Liver (tissue), 9 donors: ENCODE measurements around the gene RNFT2. TPM values are rescaled to one million over a fixed set of nuclear protein-coding genes. Genes with fewer than 3 reads are reported as not detected.

Experiments used
- DNase-seq: peaks from one replicate; pipeline ENCODE4 v3.0.0-alpha.2; 2017; ENCODE audit warnings: low spot score
- H3K27ac ChIP-seq, 2 donors: one replicate each; pipeline ENCODE4 v1.7.0; 2013; ENCODE audit warnings: inconsistent platforms in 2 of 2, low read length in 2 of 2, control low read depth in 1 of 2, low read depth in 1 of 2, mild to moderate bottlenecking in 1 of 2
- H3K27me3 ChIP-seq, 4 donors: one replicate each; pipeline versions ENCODE4 v1.6.1 to v1.7.0; 2013; ENCODE audit warnings: low read length in 3 of 4, inconsistent platforms in 1 of 4, mild to moderate bottlenecking in 1 of 4, moderate library complexity in 1 of 4; ENCODE audit not compliant: control insufficient read depth in 4 of 4, insufficient read depth in 4 of 4
- H3K36me3 ChIP-seq, 4 donors: one replicate each; pipeline versions ENCODE4 v1.6.1 to v1.7.0; 2013; ENCODE audit warnings: low read length in 3 of 4, mild to moderate bottlenecking in 3 of 4, low read depth in 1 of 4, moderate library complexity in 1 of 4; ENCODE audit not compliant: control insufficient read depth in 4 of 4, insufficient read depth in 3 of 4
- H3K4me1 ChIP-seq, 4 donors: one replicate each; pipeline versions ENCODE4 v1.6.1 to v1.7.0; 2013; ENCODE audit warnings: low read length in 3 of 4, mild to moderate bottlenecking in 3 of 4, moderate library complexity in 1 of 4; ENCODE audit not compliant: control insufficient read depth in 4 of 4, insufficient read depth in 4 of 4
- H3K4me3 ChIP-seq, 3 donors: one replicate each; pipeline versions ENCODE4 v1.6.1 to v1.7.0; 2013; ENCODE audit warnings: low read length in 3 of 3, control low read depth in 1 of 3, low read depth in 1 of 3, mild to moderate bottlenecking in 1 of 3
- H3K9ac ChIP-seq, 2 donors: one replicate each; pipeline ENCODE4 v1.7.0; 2013; ENCODE audit warnings: low read length in 2 of 2, mild to moderate bottlenecking in 2 of 2, moderate library complexity in 2 of 2, control low read depth in 1 of 2, low read depth in 1 of 2
- H3K9me3 ChIP-seq, 4 donors: one replicate each; pipeline versions ENCODE4 v1.6.1 to v1.7.0; 2013; ENCODE audit warnings: low read length in 3 of 4; ENCODE audit not compliant: control insufficient read depth in 4 of 4
- ATF3 ChIP-seq: IDR thresholded peaks from 2 replicates; pipeline ENCODE4 v1.6.1; 2016; ENCODE audit warnings: antibody characterized with exemption
- CTCF ChIP-seq: fragments of 150-350 bp; IDR thresholded peaks from 2 replicates; pipeline ENCODE4 v1.5.1; 2017; ENCODE audit warnings: improper control_type of control experiment, low read depth, low read length; ENCODE audit not compliant: missing input control
- EGR1 ChIP-seq, 2 donors: IDR thresholded peaks; 2 replicates each; pipeline ENCODE4 v1.6.1; 2016 to 2018; ENCODE audit warnings: antibody characterized with exemption in 2 of 2, low read depth in 2 of 2
- FOXA1 ChIP-seq: IDR thresholded peaks from 2 replicates; pipeline ENCODE4 v1.6.1; 2016; ENCODE audit warnings: antibody characterized with exemption
- FOXA2 ChIP-seq: IDR thresholded peaks from 2 replicates; pipeline ENCODE4 v1.6.1; 2016; ENCODE audit warnings: antibody characterized with exemption
- GABPA ChIP-seq, 2 donors: IDR thresholded peaks in 1 of 2; conservative IDR thresholded peaks in 1 of 2; 2 replicates each; pipeline ENCODE4 v1.6.1; 2016; ENCODE audit warnings: antibody characterized with exemption in 2 of 2, mild to moderate bottlenecking in 1 of 2, moderate library complexity in 1 of 2
- HNF4G ChIP-seq: IDR thresholded peaks from 2 replicates; pipeline ENCODE4 v1.6.1; 2016; ENCODE audit warnings: antibody characterized with exemption
- JUND ChIP-seq, 2 donors: IDR thresholded peaks; 2 replicates each; pipeline ENCODE4 v1.6.1; 2016; ENCODE audit warnings: antibody characterized with exemption in 2 of 2
- MAX ChIP-seq: IDR thresholded peaks from 2 replicates; pipeline ENCODE4 v1.6.1; 2016; ENCODE audit warnings: antibody characterized with exemption
- NR2F2 ChIP-seq: IDR thresholded peaks from 2 replicates; pipeline ENCODE4 v1.6.1; 2016; ENCODE audit warnings: antibody characterized with exemption
- RAD21 ChIP-seq, 2 donors: IDR thresholded peaks; 2 replicates each; pipeline ENCODE4 v1.6.1; 2016; ENCODE audit warnings: antibody characterized with exemption in 2 of 2, mild to moderate bottlenecking in 2 of 2
- REST ChIP-seq: IDR thresholded peaks from 2 replicates; pipeline ENCODE4 v1.6.1; 2016; ENCODE audit warnings: antibody characterized with exemption, mild to moderate bottlenecking
- SP1 ChIP-seq: IDR thresholded peaks from 2 replicates; pipeline ENCODE4 v1.6.1; 2018; ENCODE audit warnings: antibody characterized with exemption, mild to moderate bottlenecking
- TAF1 ChIP-seq: conservative IDR thresholded peaks from 2 replicates; pipeline ENCODE4 v1.6.1; 2016; ENCODE audit warnings: antibody characterized with exemption, mild to moderate bottlenecking
- YY1 ChIP-seq: IDR thresholded peaks from 2 replicates; pipeline ENCODE4 v1.6.1; 2016; ENCODE audit warnings: antibody characterized with exemption, mild to moderate bottlenecking
- ZBTB33 ChIP-seq: IDR thresholded peaks from 2 replicates; pipeline ENCODE4 v1.6.1; 2016; ENCODE audit warnings: antibody characterized with exemption
- WGBS: extraction: QIAGEN DNeasy Blood & Tissue Kit; methylation state at CpG from one replicate; pipeline ENCODE4 v1.1.7; 2013; 5-methylcytosine and 5-hydroxymethylcytosine counted together
- polyA plus RNA-seq, 2 donors: library from polyadenylated mRNA; stranded (reverse) in 1 of 2; unstranded in 1 of 2; fragments of 200-250 nt in 1 of 2; fragments of >200 nt in 1 of 2; fragmentation: Nextera tagmentation in 1 of 2; extraction: Ambion mirVana in 1 of 2; gene quantifications; one replicate each; pipeline versions ENCODE4 v1.2.1 to v1.2.3, GENCODE V29; 2013 to 2015
- total RNA-seq, 2 donors: library from RNA; depleted of rRNA; stranded (reverse); fragments of >200 nt; gene quantifications; one replicate each; pipeline ENCODE4 v1.2.3, GENCODE V29; 2014
- donor health status: healthy.
- donor health status: healthy.
- donor health status: healthy.
- donor health status: healthy.
- donor health status: healthy.

RNFT2 gene
- total and polyA plus RNA-seq, 4 donors, result 0.13 to 1.4 (median 0.19) TPM

- no peak for DNase-seq
- Histone ChIP-seq H3K27me3 (no peaks in the 10 kb centered on the region), H3K4me1 (peaks cover 0 to 10% (median 3%) of the 10 kb centered on the region in 4 donors), H3K27ac (no peak overlapping the region), H3K9me3 (peaks cover 0 to 7% (median 3%) of the 10 kb centered on the region in 4 donors), H3K36me3 (no peaks in the 10 kb centered on the region), H3K4me3 (no peak overlapping the region), H3K9ac (no peak overlapping the region)
- 87% methylated on average over 10 of the region's 10 CpGs for WGBS
- TF ChIP-seq YY1, result no peak
- TF ChIP-seq SP1, result no peak
- TF ChIP-seq MAX, result no peak
- TF ChIP-seq JUND (IDR thresholded peaks at IDR 0.05), result no peak
- no peak for TF ChIP-seq GABPA (IDR thresholded peaks at IDR 0.05 in 1 of 2, conservative IDR thresholded peaks at IDR 0.05 in 1 of 2)
- no peak for TF ChIP-seq ATF3
- TF ChIP-seq NR2F2, result no peak
- no peak for TF ChIP-seq REST
These were observed 82.0 kb downstream of the RNFT2 start for GRCh38 chr12:116820064-116820656.

- Histone ChIP-seq H3K27me3 (no peaks in the 10 kb centered on the region), H3K27ac (no peak overlapping the region), H3K36me3 (no peaks in the 10 kb centered on the region), H3K4me3 (no peak overlapping the region), H3K4me1 (peaks cover 0 to 10% (median 3%) of the 10 kb centered on the region in 4 donors), H3K9ac (no peak overlapping the region), H3K9me3 (peaks cover 0 to 8% (median 4%) of the 10 kb centered on the region in 4 donors)
- DNase-seq, result no peak
- WGBS, result 80% methylated on average over 8 of the region's 8 CpGs
- no peak for TF ChIP-seq YY1
- no peak for TF ChIP-seq ZBTB33
- TF ChIP-seq GABPA (IDR thresholded peaks at IDR 0.05 in 1 of 2, conservative IDR thresholded peaks at IDR 0.05 in 1 of 2), result no peak
- TF ChIP-seq HNF4G, result no peak
- no peak for TF ChIP-seq REST
- no peak for TF ChIP-seq NR2F2
- no peak for TF ChIP-seq SP1
- TF ChIP-seq MAX, result no peak
- no peak for TF ChIP-seq CTCF
- no peak for TF ChIP-seq EGR1 (IDR thresholded peaks at IDR 0.05; ENCODE audit: low read depth in 2 of 2)
- TF ChIP-seq TAF1, result no peak
- no peak for TF ChIP-seq RAD21 (IDR thresholded peaks at IDR 0.05)
- no peak for TF ChIP-seq FOXA1
- TF ChIP-seq JUND (IDR thresholded peaks at IDR 0.05), result no peak
- TF ChIP-seq FOXA2, result no peak
These were observed 83.2 kb downstream of the RNFT2 start for GRCh38 chr12:116821291-116821690.
